GM12892 (cell line): ENCODE data around the gene OXT.

Source experiments
- DNase-seq: peaks from one replicate; pipeline ENCODE4 v3.0.0; 2011; ENCODE audit not compliant: insufficient read length
- FAIRE-seq: peaks from 2 replicates; lab custom pipeline; 2011; peaks lifted over from hg19 to GRCh38; lab: Jason Lieb, UNC
- POLR2A ChIP-seq: IDR thresholded peaks from 2 replicates; pipeline ENCODE4 v1.6.1; 2011; ENCODE audit warnings: low read depth, low read length, control low read depth
- POLR2AphosphoS5 ChIP-seq: IDR thresholded peaks from 2 replicates; pipeline ENCODE4 v1.6.1; 2011; ENCODE audit warnings: low read depth, low read length, control low read depth
- TAF1 ChIP-seq: IDR thresholded peaks from 2 replicates; pipeline ENCODE4 v1.6.1; 2011; ENCODE audit warnings: low read depth, mild to moderate bottlenecking, control low read depth, low read length, borderline replicate concordance

The OXT gene

DNA sequence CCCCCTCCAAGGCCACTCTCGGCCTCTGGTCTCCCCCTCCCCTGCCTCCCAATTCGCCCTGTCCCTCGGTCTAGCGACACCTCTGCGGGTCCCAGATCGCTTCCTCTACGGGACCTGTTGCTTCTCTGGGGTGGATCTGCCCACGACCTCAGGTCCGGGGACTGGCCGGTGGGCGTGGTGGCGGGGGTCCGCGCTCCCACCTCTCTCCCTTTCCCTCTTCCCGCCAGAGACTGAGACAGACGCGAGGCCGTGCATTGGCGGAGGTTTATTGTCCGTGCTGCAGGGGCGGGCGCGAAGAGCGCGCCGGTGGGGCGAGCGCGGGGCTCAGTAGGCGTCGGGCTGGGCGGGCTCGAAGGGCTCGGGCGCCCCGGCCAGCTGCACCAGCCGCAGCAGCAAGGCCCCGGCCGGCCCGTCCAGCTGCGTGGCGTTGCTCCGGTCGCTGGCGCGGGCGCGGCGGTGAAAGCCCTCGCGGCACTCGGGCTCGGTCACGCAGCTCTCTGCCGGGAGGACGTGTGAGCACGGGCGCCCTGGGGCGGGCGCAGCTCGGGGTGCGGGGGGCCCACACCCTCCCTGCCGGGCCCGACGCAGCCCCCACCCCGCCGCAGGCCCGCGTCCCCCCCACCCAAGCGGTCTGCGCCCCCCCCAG is 11.0 kb downstream of the OXT start:
- DNase-seq = no peak
- no peak for FAIRE-seq

DNA sequence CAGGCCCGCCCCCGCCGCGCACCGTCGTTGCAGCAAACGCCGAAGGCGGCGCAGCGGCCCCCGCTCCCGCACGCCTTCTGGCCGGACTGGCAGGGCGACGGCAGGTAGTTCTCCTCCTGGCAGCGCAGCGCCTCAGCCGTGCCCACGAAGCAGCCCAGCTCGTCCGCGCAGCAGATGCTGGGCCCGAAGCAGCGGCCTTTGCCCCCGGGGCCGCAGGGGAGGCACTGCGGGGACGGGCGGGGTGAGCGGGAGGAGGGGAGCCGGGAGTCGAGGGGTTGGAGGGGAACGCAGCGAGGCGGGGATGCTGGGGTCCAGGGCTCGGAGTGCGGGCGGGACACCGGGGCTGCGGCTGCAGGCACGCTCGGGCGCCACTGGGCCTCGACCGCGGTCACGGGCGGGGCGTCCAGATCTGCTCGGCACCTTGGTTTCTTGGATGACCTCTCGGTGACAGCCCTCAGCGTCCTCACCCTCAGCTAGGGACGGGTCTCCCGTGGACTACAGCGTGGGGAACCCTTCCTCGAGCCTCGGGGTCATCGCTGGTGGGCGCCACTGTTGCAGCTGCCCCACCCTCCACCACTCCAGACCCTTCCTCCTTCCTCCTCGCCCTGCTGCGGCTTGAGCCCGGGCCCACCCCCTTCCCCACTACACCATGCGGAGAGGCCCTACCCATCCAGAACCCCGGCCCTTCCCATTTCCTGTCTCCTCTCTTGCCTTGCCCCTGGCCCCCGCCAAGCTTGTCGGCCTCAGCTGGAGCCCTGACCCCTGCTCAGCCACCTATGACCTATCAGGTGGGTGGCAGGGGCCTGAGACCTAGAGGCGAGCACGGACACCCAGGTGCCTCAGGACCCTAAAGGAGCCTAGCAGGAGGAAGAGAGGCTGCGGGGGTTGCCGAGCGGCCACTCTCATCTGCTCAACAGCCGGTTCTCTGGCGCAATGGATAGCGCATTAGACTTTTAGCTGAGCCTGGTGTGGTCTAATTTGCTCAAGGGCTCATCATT is 11.8 kb downstream of the OXT start:
- FAIRE-seq (no peak), DNase-seq (no peak)
- TF ChIP-seq POLR2A (no peak), TAF1 (no peak), POLR2AphosphoS5 (no peak)

More for the DNA sequence above, 11.0 kb downstream of the OXT start:
- TF ChIP-seq POLR2AphosphoS5 = no peak
- TF ChIP-seq TAF1 = no peak
- TF ChIP-seq POLR2A = no peak

DNA sequence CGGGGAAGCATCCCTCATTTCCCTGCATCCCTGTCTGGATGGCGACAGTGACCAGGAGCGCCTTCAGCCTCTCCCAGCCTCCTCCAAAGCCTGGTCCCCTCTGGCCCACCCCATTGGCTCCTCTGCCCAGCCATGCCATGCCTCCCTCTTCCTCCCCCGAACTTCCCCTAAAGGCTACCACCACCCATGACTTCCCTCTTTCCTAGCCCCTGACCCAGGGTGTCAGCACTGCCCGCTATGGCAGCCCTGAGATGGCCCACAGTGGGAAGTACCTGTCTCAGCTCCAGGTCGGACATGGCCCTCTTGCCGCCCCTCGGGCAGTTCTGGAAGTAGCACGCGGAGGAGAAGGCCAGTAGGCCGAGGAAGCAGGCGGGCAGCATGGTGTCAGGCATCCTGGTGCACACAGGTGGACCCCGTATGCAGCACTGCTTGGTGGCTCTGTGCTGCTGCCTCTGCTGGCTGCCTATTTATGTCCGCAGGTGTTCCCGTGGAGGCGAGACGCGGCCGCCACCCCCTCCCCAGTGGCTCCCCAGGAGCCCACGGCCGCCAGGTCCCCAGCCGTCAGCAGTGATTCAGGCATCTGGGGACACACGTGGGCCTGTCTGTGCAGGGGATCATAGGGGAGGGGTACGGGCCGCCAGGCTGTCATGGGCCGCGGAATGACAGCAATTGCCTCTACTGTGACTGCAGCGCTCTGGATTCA is 13.0 kb downstream of the OXT start, which contains the start of gene AVP:
TSS of gene AVP (minus strand) at position 442 of the 703 bp plus-strand sequence. CDS start at position 392, 50 bp downstream.
- no peak for FAIRE-seq
- DNase-seq = no peak
- TF ChIP-seq TAF1 = no peak
- no peak for TF ChIP-seq POLR2AphosphoS5
- TF ChIP-seq POLR2A = no peak

DNA sequence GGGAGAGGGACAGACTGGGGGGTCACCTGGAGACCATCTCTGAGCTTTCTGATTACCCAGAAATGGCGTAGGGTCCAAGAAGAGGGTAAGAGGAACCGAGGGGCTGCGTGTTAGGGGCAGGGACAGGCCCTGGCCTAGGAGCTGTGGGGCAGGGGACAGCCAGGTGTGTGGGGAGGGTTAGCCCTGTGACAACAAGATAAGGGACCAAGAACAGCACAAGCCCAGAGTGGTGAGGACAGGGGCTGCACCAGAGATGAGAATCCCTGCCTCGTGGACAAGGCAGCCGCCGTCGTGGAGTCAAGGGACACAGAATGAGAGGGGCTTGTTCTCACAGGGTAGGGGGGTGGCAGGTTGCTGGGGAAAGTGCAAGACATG is 13.6 kb downstream of the OXT start:
- TF ChIP-seq POLR2AphosphoS5 (no peak), POLR2A (no peak), TAF1 (no peak)
- DNase-seq (no peak), FAIRE-seq (no peak)

DNA sequence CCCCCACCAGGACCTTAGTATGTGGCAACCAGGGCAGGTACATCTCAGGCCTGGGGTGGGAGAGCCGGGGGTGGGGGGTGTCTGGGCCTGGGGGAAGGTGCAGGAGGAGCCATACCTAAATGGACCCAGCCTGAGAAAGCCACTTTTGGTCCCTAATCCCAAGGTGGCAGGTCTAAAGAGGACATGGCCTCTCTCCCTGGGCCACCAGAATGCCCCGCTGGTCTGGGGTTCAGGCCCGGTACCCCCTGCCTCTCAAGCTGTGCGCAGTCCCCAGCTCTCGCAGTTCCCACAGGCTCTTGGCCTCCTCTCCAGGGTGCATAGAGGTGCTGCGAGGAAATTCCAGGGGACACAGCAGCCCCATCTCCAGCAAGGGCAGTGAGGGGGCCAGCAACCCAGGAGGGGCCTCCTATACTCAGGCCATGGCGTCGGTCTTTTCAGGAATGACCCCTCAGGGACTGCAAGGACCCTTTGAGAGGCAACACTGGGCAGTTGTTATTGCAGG is 14.2 kb downstream of the OXT start:
- FAIRE-seq (no peak), DNase-seq (no peak)
- no peak for TF ChIP-seq POLR2A
- no peak for TF ChIP-seq TAF1
- no peak for TF ChIP-seq POLR2AphosphoS5

DNA sequence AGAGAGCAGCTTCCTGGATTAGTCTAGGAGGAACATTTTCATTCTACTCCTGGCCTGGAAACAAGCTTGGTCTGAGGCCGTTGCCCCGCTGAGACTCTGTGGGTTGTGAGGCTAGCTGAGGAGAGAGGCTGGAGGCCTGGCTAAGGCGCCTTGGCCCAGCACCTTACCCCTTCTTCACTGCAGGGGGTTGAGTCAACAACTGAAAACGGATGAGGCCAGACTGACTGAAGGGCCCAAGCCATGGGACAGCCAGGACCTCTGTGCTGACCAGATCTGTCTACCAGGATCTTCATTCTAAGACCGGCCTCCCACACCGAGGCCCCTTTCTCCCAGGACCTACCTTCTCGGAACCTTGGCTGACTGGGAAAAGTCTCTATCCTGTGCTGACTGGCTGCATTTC is 16.6 kb downstream of the OXT start:
- TF ChIP-seq POLR2AphosphoS5 = no peak
- FAIRE-seq (no peak), DNase-seq (no peak)

DNA sequence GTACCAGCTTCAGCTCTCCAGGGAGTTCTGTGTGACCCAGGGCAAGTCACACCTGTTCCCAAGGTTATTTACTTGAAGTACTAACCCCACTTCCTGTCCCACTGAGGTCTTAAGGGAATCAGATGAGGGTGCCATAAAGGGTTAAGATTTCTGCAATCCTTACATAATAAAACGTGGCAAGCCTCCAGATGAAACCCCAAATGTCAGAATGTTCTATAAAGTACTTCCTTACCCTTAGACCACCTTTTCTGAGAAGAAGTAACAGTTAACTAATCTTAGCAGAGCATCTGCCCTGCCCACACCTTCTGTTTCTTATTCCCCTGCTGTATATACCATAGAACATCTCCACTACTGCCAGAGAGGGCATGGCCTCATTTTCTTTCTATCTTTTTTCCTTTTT is 19.1 kb downstream of the OXT start:
- FAIRE-seq (no peak), DNase-seq (no peak)

DNA sequence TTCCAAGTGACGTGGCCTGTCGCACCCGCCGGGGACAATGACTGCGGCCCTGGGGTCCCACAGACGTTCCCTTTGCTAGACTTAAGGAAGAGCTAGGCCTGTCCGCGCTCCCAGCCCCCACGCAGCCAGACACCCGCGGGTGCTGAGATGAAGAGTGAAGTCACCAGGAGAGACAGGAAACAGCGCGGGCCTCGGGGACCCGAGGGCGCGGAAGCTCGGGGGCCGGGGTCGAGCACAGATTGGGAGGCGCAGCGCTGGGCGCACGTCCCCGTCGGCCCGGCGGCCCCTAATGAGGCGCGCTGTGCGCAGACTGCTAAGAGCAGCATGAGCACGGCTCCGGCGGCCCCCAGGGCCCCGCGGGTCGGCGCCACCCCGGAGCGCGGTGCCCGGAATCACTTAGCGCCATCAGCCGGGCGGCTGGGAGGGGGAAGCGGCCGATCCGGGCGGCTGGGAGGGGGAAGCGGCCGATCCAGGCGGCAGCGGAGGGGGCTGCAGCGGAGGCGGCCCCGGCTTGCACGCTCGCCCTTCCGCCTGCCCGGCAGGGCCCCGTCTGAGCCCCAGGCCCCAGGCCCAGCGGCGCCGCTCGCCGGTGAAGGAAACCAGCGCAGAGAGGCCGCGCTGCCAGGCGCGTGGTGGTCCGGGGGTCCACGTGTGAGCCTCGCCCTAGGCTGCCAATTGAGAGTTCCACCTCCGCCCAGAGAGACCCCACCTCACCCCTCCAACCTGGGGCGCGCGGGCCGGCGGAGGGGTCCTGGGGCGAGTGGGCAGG is 21.4 kb downstream of the OXT start:
- no peak for FAIRE-seq
- TF ChIP-seq POLR2AphosphoS5 (no peak), POLR2A (no peak), TAF1 (no peak)
- no peak for DNase-seq

More for the DNA sequence above, 19.1 kb downstream of the OXT start:
- no peak for TF ChIP-seq POLR2AphosphoS5
- TF ChIP-seq TAF1 = no peak
- no peak for TF ChIP-seq POLR2A

DNA sequence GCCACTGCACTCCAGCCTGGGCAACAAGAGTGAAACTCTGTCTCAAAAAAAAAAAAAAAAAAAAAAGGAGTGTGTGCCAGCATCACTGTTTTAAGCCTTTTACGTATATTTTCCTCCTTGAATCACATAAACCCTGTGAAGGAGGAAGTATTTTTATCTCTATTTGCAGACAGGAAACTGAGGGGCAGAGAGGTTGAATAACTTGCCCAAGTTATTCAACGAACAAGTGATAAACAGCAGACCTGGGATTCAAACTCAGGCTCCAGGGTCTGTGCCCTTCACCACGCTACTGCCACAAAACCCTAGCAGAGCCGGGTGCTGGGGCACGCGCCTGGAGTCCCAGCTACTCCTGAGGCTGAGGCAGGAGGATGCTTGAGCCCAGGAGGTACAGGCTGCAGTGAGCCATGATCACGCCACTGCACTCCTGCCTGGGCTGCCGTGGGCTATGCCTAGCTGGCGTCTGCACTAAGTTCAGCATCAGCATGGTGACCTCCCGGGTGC is 22.5 kb downstream of the OXT start:
- FAIRE-seq = no peak
- DNase-seq = no peak
- TF ChIP-seq POLR2A (no peak), POLR2AphosphoS5 (no peak), TAF1 (no peak)

DNA sequence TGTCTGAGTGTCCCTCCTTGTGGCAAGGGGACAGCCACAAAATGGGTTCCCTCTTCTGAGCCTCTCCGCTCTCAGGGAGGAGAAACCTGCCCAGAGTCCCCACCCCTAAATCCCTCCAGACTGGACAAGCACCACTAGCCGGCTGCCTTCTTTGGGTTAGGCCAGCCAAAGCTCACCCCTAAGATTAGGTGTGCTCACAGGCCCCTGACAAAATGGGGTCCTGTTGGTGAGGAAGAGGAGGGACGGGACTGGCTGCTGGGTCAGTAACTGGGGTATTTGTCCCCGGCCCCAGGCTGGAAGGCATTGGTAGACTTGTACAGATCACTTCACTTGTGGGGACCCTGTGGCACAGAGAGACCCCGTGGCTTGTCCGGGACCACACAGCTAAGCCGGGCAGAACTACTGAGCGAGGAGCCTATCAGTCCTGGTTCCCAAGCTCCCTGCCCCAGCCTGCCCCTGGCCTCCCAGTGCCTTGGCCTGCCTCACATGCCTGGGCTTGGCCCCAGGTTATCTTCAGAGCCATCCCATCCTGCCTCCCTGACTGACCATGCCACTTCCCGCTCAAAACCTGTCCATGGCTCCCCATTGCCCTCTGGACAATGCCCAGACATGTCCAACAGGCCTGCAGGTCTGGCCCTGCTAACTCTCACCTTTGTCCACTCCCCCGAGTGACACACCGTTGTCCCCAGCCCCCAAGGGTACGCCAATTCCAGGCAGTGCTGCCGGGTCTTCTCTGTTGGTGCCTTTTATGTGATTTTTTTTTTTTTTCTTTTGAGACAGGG is 23.6 kb downstream of the OXT start:
- FAIRE-seq (no peak), DNase-seq (no peak)
- no peak for TF ChIP-seq POLR2A
- TF ChIP-seq POLR2AphosphoS5 = no peak
- TF ChIP-seq TAF1 = no peak
